HG03025 (cell line): ENCODE measurements around the gene TMEM26.

Experiments
- ATAC-seq: cut with Tn5 transposase; IDR thresholded peaks from one replicate; pipeline ENCODE4 v1.9.1; 2021; ENCODE audit warnings: mild to moderate bottlenecking, moderate library complexity; ENCODE audit not compliant: unreplicated experiment, low FRiP score

The TMEM26 gene

DNA sequence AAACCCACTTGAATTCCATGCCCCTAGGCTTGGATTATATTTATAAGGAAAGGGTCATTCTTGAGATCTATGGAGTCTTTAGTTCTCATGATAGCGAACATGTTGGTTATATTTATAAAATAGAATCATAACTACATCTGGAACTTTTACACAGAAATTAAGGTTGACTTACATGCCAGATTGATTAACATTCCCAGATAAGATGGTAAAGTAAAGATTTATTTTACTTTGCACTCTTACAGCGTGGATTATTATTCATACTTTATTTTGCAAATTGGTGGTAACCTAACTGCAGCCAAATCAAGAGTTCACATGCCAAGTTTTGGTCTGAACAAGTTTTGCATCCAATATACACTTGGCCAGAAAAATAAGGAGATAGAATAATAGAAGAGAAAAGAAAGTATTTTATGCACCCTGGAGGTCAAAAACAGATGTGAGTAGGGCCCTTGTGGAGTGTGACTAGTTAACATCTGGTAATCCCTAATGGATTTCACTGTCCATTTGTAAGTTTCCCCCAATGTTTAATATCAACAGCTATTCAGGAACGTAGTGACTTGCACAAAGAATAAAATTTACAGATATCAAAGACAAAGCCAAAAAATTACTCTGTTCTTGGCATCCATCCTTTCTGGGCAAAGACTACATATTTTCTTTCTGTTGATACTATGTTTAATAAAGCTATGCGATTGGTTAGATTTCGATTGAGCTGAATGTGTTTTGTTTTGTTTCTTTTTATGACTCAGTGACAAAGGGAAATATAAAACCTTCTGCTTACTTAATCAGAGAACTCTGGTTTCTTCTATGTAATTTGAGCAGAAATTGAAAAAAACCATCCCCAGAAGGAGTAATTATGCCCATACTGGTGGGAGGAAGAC is 10.1 kb upstream of the TMEM26 start:
- no peak for ATAC-seq

DNA sequence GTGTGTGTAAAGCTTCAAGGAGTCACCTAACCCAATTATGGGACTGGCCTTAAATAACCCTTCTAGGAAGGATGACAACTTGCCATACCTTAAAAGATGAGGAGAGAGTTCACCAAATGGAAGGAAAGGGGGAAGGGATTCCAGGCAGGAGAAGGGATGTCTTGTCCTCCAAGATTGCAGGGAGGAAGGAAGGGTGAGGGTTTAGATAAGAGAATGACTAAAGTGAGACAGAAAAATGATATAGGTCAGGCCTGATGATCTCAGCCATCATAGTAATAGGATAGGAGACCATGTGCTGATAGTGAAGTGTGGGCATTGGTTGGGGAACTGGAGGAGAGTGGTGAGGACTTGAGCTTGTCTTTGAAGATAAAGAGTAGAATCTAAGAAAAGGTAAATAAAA is 7.7 kb upstream of the TMEM26 start:
- no peak for ATAC-seq

DNA sequence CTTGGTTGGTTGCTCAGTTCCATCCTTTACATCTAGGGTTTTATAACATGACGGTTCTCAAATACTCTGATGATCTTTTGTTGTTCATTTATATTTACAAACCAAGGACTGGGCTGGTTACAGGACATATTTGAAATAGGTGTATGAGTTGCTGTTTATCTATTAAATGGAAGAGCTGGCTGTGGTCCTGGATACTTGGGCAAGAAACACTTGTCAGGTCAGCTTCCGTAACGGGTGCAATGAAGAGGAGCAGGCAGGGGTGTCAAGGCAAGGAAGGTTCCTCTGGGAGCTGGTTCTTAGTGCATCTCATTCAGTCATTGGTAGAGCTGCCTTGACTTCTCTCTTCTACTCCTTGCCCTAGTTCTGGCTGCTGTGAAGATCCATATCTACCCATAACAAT is 4.8 kb upstream of the TMEM26 start:
- no peak for ATAC-seq

DNA sequence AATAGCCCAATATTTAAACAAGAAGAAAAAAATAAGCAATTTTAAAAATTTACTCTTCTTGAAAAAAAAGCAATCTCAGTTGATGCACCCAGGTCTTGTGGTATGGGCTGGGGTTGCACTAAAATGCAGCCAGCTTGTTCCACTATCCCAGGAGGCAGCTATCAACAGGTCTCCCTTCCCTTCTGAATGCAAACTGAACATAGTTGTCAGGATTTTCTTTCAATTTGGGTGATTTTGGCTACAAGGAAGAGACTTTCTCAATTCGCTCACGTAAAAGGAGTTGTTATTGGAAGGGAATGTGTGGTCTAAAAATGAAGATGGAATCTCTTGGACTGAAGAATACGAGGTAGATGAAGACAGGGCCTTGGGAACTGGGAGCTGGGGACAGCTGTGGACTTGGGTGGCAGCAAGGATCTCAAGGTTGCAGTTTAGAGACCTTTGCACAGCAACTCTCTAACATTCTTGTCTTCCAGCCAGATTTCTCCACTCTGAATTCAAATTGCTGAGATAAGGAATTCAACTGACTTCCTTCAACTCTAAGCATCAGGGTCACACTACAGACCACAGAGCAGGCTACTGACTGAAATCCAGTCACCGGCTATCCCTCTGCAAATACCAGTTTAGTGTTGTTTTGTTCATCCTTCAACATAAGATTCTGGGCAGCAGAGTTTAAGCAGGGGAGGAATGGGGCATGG is 3.1 kb upstream of the TMEM26 start:
- ATAC-seq, result no peak

DNA sequence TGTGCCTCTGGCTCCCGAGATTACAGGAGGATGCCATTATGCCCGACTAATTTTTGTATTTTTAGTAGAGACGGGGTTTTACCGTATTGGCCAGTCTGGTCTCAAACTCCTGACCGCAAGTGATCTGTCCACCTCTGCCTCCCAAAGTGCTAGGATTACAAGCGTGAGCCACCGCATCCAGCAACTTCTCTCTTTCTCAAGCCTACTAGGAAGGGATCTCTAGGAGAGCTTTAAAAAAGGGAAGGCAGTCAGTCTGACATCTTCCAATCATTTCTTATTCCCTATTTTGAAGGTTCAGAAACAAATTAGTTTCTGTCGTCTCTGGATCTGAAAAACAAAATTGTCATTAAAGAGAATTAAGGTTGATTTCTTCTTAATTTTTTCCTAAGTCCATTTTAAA is 2.5 kb upstream of the TMEM26 start:
- ATAC-seq, result no peak

DNA sequence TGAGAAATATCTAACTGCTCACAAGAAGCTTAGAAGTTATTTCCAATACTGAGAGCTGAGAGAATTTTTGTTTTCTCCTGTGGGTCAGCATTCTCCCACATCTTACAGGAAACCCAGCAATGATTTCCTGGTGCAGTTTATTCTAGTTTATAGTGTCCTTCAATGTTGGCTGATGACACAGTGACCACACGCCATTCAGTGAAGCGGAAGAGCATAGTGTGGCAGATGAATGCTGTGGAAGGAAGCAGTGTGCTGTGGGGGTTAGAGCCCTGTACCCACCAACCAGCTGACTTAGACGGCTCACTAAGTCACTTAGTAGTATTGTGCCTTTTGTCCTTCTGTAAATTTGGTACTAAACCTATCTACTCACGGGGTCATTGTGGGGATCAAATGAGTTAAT is 1.4 kb upstream of the TMEM26 start:
- ATAC-seq, result no peak

DNA sequence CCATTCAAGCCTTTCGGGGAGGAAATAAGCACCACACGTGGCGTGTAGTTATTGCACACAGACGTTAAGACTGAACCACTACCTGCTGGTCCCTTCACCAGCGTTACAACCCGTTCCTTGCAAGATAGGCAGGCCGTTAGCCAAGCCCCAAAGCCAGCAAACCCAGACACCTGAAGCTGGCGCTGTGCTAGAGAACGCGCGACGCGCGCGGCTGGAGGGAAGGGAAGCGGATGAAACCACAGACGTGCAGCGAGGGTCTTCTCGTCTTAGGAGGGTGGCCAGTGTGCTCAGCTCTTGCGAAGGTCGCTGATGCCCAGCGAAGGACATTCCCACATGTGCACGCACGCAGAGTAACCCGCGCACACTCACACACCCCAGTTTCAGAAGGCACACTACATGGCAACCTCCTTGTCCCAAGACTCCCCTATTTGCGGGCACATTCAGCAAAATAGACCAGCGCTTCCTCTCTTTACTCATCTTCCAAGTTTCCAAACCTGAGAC is 980 bp downstream of the TMEM26 start:
- no peak for ATAC-seq

DNA sequence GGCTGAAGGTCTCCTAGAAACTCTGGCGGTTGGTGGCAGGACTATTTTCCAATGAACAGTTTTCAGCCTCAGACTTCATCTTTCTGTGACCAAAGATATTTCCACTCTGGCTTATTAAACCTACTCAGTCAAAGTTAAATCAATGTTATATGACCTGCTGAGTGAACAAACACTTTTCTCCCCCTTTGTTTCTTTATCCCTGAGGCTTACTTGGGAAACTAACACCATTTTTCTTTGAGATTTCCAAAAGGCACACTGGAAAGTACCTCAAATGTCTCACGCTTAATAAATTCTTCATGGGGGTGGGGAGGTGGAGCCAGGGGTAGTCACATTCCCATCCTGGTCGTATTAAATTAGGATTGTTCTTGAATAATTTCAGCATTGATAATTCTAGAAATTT is 1.8 kb downstream of the TMEM26 start:
- no peak for ATAC-seq

DNA sequence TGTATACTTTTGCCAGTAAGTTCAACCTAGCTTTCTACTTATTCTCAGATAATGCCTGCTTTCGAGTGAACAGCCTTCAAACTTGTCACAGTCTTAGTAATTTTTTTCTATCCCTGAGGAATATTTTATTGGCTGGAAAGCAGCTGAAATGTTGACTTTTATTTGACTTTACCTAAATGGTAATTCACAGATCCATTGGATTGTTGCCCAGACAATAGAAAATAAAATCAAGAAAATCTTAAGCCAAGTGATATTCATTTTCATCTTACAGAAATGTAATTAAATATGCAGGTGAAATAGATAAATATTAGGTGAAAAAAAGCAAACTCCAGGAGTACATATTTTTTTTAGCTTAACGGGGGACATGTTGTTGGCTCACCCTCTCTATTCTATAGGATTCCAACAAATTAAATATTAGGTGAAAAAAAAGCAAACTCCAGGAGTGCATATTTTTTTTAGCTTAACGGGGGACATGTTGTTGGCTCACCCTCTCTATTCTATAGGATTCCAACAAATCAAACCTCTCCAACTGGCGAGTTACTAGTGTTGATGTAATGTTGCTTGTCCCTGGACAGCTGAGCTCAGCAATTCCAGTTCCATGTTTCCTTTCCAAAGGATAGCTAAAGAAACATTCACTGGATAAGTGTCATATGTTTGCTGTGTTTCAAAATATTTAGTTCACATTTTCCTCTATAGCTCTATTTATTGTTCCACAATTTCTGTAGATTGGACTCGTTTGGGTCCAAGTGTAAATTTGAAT is 4.2 kb downstream of the TMEM26 start:
- ATAC-seq, result no peak

DNA sequence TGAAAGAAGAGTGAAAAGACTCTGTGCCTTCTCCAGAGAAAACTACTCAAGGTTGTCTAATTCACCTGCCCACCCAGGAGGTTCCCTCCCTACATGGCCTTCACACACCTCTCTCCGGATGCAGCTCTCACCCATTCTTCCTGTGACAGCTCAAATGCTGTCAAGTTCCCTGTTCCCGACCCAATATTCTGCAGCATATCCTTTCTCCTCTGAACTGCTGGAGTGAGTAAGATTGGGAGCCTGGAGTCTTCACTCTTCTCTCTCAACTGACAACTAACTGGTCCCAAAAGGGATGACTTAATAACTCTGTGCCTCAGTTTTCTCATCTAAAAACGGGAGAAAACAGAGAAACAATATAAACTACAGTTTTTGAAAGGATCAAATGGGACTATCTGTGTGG is 5.1 kb downstream of the TMEM26 start:
- ATAC-seq, result no peak

DNA sequence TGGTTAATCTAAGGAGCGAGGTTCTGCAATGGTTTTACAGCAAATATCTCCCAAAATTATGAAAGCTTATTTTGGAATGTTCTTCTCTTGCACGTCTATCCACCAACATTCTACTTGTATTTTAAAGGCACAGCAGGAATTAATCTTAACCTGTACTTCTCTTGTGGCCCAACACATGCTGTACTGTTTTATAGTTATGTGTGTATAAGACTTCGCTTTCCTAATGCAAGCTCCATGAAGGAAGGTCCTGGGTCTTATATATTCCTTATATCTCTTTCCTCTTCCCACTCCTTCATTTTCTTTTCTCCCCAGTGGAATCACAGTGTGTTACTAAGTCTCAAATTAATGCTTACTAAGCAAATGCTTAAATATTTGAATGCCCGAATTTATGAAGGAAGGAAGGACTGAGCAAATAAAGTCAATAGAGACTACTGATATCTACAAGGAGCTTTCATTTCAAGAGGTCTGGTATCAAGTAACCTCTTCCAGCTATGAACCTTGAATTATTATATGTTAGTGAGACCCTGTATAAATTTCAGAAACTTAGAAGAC is 14.0 kb downstream of the TMEM26 start:
- no peak for ATAC-seq

DNA sequence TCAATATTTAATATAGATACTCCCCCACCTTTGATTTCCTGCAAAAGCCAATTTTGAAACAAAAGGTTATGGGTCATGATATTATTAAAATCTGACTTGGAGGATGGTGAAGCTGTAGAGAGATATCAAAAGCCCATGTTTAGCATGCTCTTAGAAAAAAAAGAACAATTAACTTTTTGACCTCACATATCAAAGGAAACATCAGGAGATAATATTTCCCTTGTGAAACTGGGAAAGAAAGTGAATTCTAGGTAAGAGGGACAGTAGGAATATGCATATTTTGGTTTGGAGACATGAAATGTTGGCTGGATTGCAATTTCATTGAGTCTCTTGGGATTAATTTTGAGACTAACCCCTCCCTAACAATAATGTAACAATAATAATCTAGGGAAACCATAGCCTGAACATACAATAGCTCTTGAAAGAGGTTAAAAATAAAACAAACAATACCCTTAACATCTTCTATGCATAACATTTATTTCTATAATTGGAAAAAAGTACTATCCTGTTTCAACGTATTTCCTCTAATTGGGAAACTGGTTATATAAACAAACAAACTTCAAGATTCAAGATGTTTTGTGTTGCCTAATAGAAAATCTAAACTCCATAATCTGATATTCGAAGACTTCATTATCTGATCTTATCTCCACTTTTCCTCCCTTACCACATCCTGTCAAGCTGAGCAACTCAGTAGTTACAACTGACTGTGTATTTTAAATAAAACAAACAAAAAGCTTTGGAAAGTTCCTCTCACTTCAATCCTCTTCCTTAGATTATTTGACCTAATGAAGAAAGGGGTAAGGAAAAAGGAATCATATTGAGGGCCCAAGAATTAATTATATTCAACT is 14.8 kb downstream of the TMEM26 start:
- ATAC-seq, result no peak

DNA sequence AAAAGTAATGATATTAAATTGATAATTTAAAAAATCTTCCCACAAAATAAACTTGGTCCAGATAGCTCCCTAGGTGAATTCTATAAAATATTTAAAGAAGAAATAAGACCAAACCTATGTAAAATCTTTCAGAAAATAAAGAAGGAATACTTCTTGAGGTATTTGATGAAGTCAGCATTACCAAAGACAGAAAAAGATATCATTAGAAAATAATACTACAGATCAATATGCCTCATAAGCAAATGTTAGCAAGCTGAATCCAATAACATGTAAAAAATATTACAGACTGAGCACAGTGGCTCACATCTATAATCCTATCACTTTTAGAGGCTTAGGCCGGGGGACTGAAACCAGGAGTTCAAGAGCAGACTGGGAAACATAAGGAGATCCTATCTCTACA is 30.0 kb downstream of the TMEM26 start:
- ATAC-seq, result no peak

DNA sequence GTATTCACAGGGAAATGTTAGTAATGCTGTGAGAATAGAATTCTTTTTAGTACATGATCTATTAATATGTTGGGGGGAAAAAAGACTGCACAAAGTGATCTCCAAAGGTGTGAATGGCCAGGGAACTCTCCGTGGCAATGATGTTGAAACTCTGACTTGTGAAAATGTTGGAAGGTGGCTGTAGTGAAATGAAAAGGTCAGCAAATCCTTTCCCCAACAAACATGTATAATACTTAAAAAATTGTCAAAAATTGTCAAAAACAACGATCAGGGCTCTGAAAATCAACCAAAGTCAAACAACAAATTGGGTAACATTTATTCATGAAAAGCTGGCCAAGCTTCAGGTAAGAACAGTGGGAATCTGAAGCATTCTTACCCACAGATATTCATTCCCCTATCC is 35.5 kb downstream of the TMEM26 start:
- no peak for ATAC-seq

DNA sequence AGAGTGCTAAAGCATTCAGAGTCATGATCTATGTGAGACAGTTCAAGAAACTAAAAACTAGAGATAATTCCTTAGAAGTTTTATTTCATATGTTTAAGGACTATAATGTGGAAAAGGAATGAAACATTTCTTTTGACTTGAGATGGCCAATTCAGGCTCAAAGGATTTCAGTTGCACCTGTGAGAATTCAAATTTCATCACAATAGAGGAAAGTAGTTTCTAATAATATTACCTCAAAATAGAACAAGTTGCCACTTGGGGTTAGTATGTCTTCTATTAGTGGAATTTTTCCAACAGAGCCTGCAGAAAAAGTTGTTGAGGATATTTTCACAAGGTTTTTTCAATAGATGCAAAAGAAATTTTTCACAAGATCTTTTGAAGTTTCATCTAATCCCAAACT is 37.4 kb downstream of the TMEM26 start:
- ATAC-seq, result no peak

DNA sequence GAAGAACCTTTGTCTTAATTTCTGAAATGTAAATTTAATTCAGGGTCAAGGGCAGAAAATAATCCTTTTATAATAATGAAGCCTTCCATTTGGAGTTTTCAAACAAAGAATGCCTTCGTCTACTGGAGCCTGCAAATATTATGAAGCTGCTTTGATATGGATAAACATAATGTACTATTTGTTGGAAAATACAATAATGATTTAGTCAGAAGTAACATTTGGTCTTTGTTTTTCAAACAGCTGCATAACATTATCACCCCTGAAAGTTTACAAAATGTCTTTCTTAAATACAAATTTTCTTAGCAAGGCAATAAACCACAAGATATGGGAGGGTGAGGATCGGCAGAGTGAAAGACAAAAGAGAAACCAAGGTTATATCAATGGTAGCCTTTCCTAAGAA is 41.5 kb downstream of the TMEM26 start:
- no peak for ATAC-seq

DNA sequence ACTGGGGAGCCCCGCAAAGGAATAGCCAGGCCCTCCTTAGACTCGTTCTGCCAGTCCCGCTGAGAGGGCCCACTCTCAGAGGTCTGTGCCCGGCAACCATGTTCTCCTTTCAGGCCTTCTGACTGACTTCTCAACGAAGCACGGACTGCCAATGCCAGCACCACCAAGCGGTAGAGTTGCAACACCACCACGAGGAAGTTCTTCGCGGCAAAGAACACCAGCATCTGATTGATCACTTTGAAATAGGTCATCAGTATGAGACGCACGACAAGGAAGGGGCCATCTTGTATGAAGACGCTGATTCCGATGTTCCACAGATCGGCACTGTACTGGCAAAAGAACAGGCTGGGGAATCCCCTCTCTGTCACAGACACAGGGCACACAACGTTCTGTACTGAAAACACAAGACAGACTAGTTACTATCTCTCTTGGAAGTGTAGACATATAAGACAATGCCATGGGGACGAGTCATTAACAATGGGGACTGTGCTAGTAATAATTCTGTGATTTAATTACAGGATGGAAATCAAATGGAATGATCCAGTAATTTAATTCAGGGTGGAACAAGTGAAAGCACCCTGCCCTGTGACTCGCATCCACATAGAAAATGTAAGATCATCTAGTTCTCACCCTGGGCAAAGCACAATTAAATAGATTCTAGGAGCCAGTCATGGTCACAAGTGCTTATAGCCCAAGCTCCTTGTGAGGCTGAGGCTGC is 42.7 kb downstream of the TMEM26 start:
- no peak for ATAC-seq

DNA sequence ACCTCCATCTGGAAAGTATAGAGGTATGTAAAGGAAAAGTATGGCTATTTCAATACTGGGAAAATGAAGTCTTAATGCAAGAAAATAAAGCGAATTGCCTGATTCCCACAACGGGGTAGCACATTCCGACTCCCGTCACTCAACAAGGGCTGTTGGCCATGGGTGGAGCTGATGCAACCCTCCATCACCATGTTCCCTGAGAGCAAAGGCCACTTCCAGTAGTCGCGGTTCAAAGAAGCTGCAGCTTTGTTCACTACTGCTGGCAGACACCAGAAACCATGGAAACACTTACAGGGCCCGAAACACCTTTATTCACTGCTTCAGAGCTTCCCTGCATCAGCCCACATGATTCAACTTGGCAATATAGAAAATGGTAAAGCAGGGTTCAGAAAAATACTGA is 44.0 kb downstream of the TMEM26 start:
- ATAC-seq, result no peak

DNA sequence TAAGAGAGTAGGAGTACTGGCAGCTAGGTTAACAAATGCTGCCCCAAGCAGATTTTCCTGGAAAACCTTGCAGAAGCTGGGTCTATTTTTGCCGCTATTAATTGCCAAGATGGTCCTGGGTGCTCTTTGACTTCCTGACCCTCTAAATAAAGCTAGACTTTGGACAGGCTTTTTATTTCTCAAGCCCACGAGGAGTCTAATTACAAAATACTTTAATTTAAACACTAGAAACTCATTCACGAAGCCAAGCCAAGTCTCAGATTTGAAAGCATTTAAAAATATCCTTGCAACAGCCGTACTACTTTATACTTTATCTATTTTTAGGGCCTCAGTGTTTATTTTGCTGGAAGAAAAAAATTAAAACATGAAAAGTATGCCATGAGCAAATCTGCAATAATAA is 45.1 kb downstream of the TMEM26 start:
- ATAC-seq, result no peak
